GM23248 (cell line): ENCODE measurements around the gene LPIN1.

ENCODE experiments used
- EZH2 ChIP-seq: fragments of 200-600 bp; sonication (generic); IDR thresholded peaks from 2 replicates; pipeline ENCODE4 v1.6.1; 2018; ENCODE audit warnings: antibody characterized with exemption, mild to moderate bottlenecking; ENCODE audit not compliant: insufficient read depth, poor library complexity, severe bottlenecking
- EZH2phosphoT487 ChIP-seq: fragments of 200-600 bp; sonication (generic); IDR thresholded peaks from 2 replicates; pipeline ENCODE4 v1.6.1; 2018; ENCODE audit warnings: antibody characterized with exemption, moderate library complexity, mild to moderate bottlenecking, low read depth; ENCODE audit not compliant: insufficient read depth

GRCh38 chr2:11824901-11825828 lies 78.7 kb downstream of the LPIN1 start:
- no peak for TF ChIP-seq EZH2
- TF ChIP-seq EZH2phosphoT487: no peak
